KOPT-K1 (cell line): Measurements from ENCODE around the gene CLSTN3.
A peak's percentile ranks its signal among the peaks of the same experiment; 100 is the strongest.
"Not testable (repeated sequence)": the region's sequence is repeated elsewhere in the genome, so short reads cannot be mapped to it uniquely, and the experiment has no call there.

Experiments
- H3K27ac ChIP-seq: fragments of 200-600 bp; sonication (generic); 2 replicates; pipeline ENCODE4 v1.5.1; 2016; ENCODE audit warnings: antibody characterized with exemption, mild to moderate bottlenecking, low read depth, low read length; ENCODE audit not compliant: poor library complexity, severe bottlenecking
- H3K36me3 ChIP-seq: fragments of 200-600 bp; sonication (generic); 2 replicates; pipeline ENCODE4 v1.5.1; 2017; ENCODE audit warnings: antibody characterized with exemption, mild to moderate bottlenecking, low read length, moderate library complexity; ENCODE audit not compliant: insufficient read depth
- H3K9me3 ChIP-seq: fragments of 200-600 bp; sonication (generic); 2 replicates; pipeline ENCODE4 v1.5.1; 2017; ENCODE audit warnings: antibody characterized with exemption, low read length, mild to moderate bottlenecking; ENCODE audit not compliant: insufficient read depth, poor library complexity, severe bottlenecking

The CLSTN3 gene

DNA sequence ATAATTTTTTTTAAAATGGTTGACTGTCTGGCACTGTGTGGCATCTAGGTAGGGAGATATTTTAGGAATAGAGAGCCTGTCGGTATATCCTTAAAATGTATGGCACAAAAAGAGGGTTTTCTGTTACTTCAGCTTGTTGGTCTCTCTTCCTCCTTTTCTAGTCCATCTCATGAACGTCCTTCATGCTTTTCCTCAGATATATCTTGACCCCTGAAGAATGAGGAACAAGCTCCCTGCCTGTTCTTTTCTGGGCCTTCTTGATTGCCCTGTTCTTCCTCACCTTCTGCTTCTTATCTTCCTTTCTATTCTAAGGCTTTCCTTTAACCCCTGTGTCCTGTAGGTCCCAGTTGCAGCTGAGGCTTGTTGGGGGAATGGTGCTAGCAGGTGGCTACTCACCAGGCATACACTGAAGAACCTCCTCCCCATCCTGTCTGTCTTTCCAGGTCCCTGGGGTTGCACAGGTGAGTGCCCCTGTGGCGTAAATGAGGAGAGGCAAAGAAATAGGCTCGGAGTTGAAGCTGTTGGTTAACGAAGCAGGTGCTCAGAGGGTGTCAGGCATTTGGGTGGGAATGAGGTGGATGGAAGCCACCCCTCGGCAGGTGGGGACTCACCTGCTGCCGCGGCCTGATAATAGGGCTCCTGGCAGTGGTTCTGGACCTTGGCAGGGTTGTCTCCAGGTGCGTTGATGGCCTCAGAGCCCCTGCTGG is 30.7 kb upstream of the CLSTN3 start:
- no peaks in the 10 kb centered on the region for H3K36me3 ChIP-seq
- H3K9me3 ChIP-seq = no peaks in the 10 kb centered on the region
- no peak overlapping the region for H3K27ac ChIP-seq

DNA sequence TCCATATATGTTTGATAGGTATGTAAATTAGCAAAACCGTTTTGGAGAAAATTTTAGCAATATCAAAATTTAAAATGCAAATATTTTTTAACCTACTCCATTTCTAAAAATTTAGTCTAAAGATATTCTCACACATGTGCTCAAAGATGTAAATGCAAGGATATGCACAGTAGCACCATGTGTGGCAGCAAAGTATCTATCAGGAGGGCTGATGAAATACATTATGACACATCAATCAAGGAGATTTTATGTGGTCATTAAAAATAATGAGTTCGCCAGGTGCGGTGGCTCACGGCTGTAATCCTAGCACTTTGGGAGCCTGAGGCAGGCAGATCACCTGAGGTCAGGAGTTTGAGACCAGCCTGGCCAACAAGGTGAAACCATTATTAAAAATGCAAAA is 29.9 kb upstream of the CLSTN3 start:
- no peaks in the 10 kb centered on the region for H3K36me3 ChIP-seq
- no peaks in the 10 kb centered on the region for H3K9me3 ChIP-seq
- no peak overlapping the region for H3K27ac ChIP-seq

DNA sequence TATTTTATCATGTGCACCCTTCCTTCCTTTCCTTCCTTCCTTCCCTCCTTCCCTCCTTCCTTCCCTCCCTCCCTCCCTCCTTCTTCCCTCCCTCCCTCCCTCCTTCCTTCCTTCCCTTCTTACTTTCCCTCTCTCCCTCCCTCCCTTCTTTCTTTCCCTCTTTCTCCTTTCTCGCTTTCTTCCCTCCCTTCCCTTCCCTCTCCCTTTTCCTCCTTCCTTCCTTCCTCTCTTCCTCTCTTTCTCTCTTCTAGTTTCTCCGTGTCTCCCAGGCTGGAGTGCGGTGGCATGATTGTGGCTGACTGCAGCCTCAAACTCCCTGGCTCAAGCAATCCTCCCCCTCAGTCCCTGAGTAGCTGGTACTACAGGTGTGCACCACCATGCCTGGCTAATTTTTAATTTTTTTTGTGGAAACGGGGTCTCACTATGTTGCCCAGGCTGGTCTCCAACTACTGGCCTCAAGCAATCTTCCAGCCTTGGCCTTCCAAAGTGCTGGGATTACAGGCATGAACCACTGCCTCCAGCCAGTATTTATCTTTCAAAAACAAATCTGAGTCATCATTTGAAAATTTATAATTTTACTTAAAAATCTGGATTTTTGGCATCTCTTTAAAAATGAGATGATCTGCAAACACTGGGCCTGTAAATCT is 29.0 kb upstream of the CLSTN3 start:
- Histone ChIP-seq H3K9me3 (peaks cover 8% of the 10 kb centered on the region), H3K36me3 (no peaks in the 10 kb centered on the region), H3K27ac (no peak overlapping the region)

DNA sequence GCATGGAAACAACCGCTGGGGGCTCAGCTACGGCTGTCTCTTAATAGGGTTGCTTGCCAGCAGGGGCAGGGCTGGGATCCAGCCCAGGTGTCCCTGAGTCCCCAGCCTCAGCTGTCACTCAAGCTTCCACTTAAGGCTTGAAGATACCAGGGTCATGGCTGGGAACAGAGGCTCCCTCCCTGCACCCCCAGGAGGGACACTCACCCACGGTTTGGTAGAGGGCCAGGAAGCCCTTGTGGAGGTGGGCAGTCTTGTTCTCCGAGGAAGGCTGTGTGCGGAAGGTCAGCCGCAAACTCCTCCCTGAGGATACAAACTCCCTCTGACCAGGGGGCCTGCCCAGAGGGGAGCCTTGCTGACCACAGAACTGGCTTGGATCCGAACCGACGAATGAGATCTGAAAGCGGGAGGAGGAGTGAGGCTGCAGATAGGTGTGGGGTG is 28.5 kb upstream of the CLSTN3 start:
- Histone ChIP-seq H3K36me3 (no peaks in the 10 kb centered on the region), H3K27ac (no peak overlapping the region), H3K9me3 (peaks cover 14% of the 10 kb centered on the region)

DNA sequence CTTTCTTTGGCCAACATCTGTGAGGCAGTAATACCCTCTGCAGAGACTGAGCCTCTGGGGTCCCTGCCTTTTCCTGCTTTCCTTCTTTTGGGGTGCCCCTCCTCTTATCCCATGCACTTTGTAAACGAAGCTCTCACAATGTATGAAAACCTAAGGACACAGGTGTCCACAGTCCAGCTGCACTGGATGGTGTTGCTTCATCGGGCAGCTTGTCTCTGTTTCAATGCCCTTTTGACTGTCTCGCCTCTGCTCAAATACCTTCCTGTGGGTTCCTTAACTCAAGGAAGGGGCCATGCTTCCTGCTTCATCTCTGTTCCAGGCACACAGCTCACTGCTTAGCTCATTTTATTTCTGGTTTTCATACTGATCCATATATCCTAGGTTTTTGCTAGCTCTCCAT is 27.6 kb upstream of the CLSTN3 start:
- Histone ChIP-seq H3K9me3 (peaks cover 16% of the 10 kb centered on the region), H3K36me3 (no peaks in the 10 kb centered on the region), H3K27ac (no peak overlapping the region)

DNA sequence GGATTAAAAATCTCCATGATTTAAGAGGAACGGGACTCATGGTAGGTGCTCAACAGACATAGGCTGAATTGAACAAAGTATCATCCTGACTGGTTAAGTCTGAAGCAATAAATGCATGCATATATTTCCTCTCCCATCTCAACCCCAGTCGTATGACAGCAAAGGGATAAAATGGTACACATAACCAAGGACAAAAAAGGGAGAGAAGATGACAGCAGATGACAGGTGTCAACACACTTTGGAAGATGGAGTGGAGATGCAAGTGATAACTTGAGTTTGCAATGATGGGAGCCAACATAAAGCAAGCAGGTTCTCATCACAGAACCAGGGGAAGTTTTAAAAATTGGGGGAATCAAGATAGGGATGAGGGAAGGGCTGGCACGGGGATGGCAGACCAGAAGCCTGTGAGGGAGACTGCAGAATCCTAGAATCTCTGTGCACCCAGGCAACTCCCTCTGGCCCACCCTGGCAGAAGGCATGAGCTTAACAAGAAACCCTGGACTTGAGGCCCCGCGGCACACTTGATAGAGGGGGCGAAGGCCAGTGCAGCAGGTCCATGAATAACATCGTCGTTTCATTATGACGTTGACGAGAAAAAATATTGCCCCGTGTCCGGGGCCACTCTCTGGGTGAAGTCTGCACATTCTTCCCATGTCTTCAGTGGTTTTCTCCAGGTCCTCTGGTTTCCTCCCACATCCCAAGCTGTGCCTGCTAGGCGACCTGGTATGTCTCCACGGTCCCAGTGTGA is 26.2 kb upstream of the CLSTN3 start:
- Histone ChIP-seq H3K9me3 (peaks cover 16% of the 10 kb centered on the region), H3K36me3 (no peaks in the 10 kb centered on the region), H3K27ac (no peak overlapping the region)

DNA sequence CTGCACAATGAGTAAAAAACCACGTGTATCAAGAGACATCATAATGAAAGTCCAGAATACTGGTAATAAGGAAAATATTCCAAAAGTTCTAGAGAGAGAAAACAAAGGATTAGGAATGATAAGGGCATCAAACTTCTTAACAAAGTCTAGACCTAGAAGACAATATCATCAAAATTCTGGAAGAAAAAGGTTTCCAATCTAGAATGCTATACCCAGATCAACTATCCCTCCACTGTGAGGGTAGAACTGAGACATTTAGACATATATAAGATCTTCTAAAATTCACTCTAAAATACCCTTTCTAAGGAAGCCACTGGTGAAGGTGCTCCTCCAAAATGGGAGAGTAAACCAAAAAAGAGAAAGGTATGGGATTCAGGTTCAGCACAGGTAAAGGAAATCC is 24.1 kb upstream of the CLSTN3 start:
- H3K9me3 ChIP-seq = peaks cover 16% of the 10 kb centered on the region
- H3K36me3 ChIP-seq = no peaks in the 10 kb centered on the region
- H3K27ac ChIP-seq = no peak overlapping the region

DNA sequence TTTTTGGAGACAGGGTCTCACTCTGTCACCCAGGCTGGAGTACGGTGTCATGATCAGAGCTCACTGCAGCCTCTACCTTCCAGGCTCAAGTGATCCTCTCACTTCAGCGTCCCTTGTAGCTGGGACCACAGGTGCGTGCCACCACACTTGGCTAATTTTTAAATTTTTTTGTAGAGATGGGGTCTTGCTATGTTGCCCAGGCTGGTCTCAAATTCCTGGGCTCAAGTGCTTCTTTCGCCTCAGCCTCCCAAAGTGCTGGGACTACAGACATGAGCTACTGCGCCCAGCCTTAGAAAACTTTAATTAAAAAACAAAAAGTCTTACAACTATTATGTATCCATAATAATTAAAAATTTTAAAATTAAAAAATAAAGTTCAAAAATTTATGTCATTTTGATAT is 23.0 kb upstream of the CLSTN3 start:
- not testable (repeated sequence) for H3K36me3 ChIP-seq, H3K27ac ChIP-seq
- H3K9me3 ChIP-seq = peaks cover 16% of the 10 kb centered on the region

DNA sequence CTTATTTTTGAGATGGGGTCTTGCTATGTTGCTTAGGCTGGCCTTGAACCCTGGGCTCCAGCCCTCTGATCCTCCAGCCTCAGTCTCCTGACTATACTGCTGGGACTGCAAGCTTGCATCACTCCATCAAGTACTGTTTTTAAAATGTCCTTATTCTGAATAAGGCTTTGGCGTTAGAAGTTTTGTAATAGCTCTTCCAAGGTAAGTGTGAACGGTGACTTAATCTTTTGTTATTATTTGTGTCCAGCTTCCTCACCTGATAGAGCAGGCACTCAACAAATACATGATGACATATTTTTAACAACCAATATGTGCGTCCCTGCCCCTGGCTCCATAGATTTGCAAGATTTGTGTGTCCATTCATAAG is 22.6 kb upstream of the CLSTN3 start:
- Histone ChIP-seq H3K9me3 (peaks cover 16% of the 10 kb centered on the region), H3K27ac (peak overlapping the region; percentile 89), H3K36me3 (no peaks in the 10 kb centered on the region)

DNA sequence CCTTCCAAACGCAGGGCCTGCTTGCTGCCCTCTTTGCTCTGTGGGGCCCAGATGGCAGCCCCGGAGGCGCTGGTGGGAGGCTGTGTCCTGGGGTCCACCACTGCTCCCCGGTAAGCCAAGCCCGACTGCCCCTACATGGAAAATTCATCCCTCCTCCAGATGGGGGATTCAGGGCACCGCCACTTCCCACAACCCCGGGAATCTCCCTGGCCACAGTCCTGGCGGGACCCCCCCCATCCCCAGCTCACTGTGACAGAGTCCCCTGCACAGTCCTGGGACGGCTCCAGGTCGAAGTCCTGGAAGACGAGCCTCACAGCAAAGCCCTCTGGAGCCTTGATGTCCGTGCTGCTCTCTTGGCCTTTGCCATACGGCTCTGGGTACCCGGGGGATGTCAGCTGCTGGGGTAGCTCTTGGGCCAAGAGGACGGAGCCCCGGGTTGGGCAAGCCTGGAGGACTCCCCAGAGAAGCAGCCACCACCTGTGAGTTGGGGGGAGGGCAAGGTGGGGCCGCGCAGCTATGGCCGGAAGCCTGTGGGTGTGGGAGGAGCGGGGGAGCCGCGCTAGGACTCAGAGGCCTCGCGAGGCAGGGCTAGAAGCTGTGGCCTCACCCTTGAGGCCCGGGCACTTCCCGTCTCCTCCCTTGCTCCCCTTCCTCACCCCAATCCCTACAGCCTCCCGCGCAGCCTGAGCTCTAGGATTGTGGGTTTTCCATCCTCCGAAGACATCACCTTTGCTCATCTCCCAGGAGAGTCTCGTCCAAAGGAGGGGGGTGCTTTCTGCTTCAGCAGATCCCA is 22.0 kb upstream of the CLSTN3 start:
- Histone ChIP-seq H3K9me3 (peaks cover 16% of the 10 kb centered on the region), H3K36me3 (no peaks in the 10 kb centered on the region), H3K27ac (peak overlapping the region; percentile 89)

DNA sequence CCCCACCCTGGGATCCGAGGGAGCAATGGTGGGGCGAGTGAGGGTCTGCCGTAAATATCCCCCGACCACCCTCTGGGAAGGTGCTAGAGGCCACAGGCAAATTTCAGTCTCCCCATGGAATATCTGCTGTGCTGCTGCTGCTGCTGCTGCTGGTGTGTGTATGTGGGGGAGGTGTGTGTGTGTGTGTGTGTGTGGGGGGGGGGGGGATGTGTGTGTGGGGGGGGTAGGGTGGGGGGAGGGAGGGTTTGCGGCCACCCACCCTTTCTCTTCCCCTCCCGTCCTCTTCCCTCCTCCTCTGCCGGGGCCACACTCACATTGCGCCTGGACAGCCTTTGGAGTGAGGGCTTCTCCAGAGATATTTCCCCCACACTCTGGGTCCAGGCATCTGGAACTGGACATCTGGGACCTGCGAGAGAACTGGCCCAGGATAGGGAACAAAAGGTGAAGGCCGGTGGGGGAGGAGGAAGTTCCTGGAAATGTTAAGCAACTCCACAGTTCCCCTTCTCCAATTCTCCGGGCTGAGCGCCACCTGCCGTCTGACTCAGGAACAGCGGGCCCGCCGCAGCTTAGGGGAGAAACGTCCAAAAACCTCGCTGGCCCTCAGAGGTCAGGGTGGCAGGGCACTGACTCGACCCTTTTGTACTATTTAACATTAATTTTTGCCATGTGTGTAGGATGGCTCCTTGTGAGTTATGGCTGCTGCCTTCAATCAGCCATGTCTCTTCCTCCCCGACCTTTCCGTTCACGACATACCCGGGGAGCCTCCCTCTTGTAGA is 21.2 kb upstream of the CLSTN3 start, which contains the start of gene C1RL:
TSS of gene C1RL (minus strand) at position 419 of the 776 bp plus-strand sequence. CDS start at position 385, 34 bp downstream.
- H3K9me3 ChIP-seq = peaks cover 16% of the 10 kb centered on the region
- H3K36me3 ChIP-seq = 0 out of 2 replicates have a peak, but pooled peaks cover 5% of the 10 kb centered on the region
- H3K27ac ChIP-seq = peak within 1 kb of the TSS; percentile 89

DNA sequence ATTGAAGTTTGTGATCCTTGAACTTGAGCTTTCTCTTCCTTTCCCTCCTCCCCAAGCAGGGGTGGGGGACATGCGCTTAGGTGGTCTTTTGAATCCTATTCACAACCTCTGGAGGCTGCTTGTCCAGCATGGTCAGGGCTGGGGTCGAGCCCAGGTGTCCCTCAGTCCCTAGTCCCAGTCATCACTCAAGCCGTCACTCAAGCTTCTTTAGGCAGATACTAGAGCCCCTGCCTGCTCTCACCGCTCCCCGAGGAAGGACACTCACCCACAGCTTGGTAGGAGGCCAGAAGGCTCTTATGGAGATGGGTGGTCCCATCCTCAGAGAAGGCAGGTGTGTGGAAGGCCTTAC is 20.6 kb upstream of the CLSTN3 start:
- Histone ChIP-seq H3K36me3 (0 out of 2 replicates have a peak, but pooled peaks cover 5% of the 10 kb centered on the region), H3K27ac (peak overlapping the region; percentile 89), H3K9me3 (peaks cover 16% of the 10 kb centered on the region)

DNA sequence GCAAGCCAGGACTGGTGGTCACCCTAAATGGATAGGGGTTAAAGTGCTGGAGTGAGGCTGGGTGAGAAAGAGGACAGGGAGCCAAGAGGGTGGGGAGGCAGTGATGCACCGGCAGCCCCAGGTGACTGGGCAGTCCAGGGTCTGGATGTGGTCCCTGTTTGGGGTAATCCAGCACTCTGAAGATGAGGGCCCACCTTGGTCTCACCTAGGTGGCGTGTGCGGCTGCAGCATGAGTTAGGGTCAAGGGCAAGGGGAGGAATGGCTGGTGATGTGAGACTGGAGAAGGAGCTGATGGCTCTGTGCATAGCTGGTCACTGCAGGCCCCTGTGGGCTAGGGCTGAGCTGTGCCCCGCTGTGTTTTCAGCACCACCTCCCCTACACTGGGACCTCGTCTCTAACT is 19.5 kb upstream of the CLSTN3 start:
- no peak overlapping the region for H3K27ac ChIP-seq
- H3K9me3 ChIP-seq = peaks cover 13% of the 10 kb centered on the region
- H3K36me3 ChIP-seq = peaks cover 14% of the 10 kb centered on the region; the same call in 1 of the 2 replicates

DNA sequence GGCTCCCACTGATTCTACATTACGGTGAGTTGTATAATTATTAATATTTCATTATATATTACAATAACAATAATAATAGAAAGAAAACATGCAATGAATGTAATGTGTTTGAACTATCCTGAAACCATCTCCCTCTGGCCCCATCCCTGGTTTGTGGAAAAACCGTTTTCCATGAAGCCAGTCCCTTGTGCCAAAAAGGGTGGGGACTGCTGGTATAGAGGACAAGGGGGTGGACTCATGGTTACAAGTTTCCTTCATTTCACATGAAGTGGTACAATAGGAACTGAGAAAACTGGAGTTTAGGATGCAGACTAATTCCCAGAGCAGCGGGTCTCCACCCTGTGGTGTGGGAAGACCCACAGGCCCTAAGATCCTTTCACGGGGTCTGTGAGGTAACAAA is 18.1 kb upstream of the CLSTN3 start:
- no peak overlapping the region for H3K27ac ChIP-seq
- peaks cover 23% of the 10 kb centered on the region; the same call in 1 of the 2 replicates for H3K36me3 ChIP-seq
- H3K9me3 ChIP-seq = no peaks in the 10 kb centered on the region
